GM19240 (cell line): Measurements from ENCODE around the gene TUBB1.
"Not testable (repeated sequence)": the region's sequence is repeated elsewhere in the genome, so short reads cannot be mapped to it uniquely, and the experiment has no call there.

ENCODE experiments used
- DNase-seq: peaks from one replicate; pipeline ENCODE4 v3.0.0; 2011; ENCODE audit warnings: low spot score; ENCODE audit not compliant: insufficient read length

Gene TUBB1

DNA sequence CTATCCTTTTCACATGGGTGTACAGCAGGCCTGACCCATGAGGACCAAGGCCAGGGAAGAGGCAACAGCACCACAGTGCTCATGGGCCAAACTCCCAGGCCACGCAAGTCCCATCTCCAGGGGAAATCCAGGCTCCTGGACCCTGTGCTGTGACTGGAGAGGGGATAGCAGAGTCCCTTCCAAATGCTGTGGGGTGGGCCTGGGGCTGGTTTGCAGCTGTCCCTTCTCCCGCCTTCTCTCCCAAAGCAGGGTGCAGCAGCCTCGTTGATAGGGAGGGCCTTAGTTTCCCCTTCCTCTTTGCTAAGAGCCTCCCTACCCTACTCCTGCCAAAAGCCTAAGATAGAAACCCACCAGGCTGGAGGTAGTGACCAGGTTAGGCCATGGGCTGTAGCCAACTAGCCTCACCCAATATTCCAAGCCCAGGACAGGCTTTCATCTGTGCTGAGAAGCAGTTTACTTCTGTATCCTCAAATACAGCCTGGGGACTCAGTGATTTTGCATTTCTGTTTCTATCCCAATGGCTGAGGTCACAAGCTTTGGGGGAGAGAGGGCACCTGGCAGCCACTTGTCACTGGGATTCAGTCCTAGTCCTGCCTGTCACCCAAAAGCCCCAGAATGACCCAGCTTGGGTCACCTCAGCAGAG is 13.6 kb upstream of the TUBB1 start:
- no peak for DNase-seq

DNA sequence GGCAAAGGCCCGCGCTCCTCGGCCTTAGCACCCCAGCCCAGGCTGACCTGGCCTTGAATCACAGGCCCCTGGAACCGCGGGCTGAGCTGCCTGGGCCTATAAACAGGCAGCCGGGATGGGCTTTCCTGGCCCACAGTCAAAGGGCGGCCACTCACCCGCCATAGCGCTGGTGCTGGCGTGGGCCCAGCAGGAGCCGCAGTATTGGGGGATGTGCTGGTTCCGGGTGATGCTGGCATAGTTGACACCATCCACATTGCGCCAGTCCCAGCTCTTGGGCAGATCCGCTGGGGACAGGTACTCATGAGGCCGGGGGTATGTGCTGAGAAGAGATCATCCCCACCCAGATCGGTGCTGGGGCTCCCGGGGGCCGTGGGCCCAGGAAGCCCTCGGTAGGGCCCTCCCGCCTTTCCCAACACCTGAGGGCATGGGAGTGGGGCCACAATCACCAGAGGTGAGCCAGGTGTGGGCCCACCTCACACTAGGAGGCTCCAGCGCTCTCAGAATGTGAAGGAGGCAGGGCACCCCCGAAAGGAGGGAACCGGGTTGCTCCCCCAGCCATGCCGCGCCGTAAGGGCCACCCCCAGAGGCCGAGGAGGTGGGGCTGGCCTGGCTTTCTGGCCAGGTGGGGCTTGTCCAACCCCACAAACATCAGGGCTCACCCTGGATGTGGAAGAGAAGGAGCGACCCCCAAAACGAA is 12.9 kb upstream of the TUBB1 start:
- DNase-seq: no peak

DNA sequence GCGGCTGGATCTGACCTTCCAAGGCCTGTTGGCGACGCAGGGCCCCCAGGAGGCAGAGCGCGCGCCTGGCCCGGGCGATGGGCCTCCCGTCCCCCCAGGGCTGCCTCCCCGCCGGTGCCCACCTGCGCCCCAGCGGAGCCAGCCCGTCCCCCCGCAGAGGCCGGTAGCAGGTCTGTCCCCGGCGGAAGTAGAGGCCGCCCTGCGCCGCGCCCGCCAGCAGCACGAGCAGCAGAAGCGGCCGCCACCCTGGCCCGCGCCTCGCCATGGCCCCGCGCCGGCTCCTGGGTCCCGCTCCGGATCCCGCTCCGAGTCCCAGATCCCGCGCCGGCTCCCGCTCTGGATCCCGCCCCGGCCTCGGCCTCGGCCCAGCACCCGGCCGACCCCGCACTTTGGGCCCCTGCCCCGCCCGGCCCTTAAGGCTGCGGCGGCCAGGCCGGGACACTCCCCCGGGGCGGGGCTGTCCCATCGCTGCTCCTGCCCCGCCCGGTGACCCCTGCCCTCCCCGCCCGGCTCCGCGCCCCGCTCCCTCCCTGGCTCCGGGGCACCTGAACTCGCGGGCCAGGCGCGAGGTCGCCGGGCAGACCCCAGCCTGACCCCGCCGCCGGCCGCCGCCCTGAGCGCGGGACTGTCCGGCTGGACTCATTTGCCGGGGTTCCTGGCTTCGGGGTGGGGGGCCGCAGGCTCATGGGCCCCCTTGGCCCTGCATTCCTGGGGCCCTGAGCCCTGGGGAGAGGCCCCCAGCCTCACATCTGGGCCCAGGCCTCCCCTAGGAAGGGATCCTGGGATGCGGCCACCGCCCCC is 12.2 kb upstream of the TUBB1 start, which contains the start of gene CTSZ:
Gene CTSZ (minus strand): TSS at position 391 of the 801 bp plus-strand sequence. CDS start 126 bp downstream, at position 265.
- no peak for DNase-seq

DNA sequence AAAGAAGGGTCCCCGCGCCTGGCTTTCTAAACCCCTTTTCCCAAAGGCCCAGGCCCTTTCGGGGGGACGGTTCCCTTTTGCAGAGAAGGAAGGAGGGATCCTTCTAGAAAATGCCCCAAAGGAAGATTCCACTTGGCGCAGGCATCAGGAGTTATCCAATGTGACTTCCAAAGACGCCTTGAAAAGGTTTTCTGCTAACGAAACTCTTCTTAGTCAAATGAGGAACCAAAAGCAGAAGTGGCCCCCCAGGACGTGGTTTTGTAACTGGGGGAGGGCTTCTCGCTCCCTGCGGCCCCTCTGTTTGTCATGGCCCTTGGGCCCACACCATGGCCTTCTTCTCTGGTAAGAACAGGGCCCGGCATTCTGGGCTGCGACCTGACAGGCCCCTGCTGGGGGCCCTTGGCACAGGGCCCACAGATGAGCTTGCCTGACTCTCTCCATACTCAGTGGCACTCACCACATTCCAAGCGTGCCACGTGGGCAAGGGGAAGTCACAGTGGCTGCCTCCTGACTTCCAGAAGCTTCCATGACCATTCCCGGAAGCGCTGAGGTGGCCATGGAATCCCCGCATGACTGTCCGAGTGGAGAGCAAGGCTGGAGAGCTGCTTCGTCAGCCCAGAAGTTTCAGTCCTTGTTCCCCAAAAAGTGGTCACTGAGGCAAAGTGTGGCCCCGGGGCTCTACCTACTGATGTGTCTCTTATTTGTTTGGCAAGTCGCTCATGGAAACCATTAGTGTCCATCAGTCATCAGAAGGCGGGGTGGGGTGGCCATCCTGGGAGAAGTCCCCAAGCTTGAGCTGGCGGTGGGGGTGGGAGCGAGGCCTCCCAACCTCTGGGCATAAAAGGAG is 11.3 kb upstream of the TUBB1 start:
- DNase-seq: peak; percentile 79

DNA sequence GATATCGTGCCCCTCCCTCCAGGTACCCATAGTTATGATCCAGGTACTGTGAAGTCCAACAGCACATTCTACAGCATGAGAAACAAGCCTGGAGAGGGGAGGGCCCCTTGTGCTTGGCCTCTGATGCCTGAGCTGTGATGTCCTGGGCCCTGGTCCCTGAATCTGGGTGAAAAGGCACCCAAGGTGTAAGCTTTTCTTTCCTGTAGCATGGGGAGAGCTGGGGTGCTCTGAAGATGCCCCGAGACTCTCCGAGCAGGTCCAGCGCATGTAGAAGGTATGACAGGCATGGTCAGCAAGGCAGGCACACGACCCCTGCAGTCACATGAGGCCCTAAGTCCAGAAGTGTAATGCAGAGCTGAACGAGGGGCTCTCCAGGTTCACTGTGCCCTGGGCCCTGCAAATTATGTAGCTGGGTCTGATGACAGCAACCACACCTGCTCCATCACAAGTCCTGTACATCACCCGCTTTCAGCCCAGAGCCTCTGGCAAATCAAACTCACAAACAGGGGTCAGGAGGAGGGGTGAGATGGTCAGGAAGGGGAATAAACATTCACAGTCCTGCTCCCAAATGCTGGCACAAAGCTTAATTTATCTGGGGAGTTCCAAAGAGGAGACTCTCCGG is 10.4 kb upstream of the TUBB1 start:
- no peak for DNase-seq

DNA sequence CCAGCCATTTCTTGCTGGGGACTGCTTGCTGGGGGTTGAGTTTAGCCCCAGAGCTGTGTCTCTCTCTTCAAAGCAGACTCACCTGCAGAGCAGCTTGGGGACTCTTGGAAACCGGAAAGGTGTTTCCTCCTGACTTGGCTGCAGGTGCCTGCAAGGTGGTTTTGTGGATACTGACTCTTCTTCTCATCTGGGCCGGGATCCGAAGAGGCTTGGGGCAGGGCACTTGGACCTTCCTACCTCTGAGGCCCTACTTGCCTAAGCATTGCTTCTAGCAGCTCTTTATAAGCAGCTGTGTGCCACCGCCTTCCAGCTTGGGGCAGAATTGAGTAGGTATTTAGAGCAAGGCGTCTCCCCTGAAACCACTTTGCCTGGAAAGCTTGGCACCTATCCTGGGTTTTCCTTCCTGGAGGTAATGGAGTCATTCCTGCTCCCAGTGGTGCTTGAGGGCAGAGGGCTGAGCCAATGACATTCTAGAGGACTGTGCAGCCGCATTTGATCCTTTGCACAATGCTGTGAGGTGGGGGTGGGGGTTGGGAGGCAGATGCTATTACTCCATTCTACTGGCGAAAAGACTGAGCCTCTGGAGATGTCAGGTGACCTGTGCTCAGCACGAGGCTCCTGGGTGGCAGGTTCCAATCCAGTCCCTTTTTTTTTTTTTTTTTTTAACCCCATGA is 8.8 kb upstream of the TUBB1 start:
- DNase-seq: no peak

DNA sequence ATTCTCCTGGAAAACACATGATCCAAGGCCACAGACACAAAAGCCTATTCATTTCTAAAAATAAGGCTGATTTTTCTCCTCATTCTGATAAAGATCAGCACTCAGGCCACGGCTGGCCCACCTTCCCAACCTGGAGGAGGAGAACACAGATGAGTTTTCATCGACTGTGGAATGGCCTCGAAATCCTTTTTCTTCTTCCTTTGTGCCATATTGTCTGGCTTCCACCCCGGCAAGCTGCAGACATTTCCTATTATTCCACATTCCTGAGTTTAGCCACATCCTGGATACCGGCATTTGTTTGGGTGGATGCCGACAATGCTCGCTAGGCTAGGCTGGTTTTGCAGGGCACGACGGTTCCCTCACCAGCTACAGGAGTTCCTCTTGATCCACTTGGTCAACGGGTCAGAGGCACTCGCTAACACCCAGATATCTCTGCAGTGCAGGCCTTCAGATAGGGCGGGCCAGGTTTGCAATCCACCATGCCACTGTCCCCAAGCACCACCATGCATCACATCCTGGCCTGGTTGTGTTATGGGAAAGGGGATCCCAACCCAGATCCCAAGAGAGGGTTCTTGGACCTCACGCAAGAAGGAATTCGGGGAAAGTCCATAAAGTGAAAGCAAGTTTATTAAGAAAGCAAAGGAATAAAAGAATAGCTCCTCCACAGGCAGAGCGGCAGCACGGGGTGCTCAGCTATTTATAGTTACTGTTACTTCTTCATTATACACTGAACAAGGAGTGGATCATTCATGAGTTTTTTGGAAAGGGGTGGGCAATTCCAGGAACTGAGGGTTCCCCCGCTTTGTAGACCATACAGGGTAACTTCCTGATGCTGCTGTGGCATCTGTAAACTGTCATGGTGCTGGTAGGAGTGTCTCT is 8.0 kb upstream of the TUBB1 start:
- no peak for DNase-seq

GRCh38 chr20:59011874-59012157 is 7.4 kb upstream of the TUBB1 start:
- DNase-seq: not testable (repeated sequence)

DNA sequence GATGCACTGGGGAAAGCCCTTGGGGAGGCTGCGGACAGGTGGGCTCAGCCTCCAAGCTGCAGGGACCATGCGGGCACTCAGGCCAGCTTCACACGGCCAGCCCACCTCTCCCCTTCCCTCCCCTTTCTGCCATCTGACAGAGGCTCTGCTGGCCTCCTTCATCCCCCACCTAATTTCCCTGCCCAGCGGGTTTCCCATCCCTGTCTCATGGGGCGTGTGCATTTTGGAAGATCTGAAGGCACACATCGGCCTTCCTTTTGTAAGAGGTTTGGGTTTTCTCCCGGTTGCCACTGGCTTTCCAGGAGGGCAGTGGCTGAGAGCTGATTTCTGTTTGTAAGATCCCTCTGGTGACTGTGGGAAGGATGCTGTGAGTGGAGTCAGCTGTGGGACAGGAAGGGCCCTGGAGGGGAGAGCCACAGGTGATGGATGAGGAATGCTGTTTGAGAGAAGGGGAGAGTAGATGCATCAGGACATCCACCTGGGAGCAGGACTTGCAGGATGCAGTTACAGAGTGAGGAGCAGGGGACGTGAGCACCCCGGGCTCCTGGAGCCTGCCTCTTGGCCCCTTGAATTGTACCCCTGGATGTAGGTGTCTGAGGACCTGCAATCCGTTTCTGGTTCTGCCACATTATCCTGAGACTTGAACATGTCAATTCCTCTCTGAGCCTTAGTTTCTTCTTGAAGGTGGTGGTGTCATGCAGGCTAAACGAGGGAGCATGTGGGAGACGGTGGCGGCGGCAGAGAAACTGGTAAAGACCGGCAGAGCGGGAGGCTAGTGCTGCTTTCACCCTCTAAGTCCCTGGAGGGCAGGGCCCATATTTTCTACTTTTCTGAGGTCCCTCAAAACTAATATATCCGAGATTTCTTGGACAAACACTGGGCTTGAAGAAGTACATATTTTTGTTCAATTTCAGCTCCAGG is 5.9 kb upstream of the TUBB1 start:
- DNase-seq: no peak

- DNase-seq: no peak
These were observed 5.1 kb upstream of the TUBB1 start for GRCh38 chr20:59013959-59014608.

DNA sequence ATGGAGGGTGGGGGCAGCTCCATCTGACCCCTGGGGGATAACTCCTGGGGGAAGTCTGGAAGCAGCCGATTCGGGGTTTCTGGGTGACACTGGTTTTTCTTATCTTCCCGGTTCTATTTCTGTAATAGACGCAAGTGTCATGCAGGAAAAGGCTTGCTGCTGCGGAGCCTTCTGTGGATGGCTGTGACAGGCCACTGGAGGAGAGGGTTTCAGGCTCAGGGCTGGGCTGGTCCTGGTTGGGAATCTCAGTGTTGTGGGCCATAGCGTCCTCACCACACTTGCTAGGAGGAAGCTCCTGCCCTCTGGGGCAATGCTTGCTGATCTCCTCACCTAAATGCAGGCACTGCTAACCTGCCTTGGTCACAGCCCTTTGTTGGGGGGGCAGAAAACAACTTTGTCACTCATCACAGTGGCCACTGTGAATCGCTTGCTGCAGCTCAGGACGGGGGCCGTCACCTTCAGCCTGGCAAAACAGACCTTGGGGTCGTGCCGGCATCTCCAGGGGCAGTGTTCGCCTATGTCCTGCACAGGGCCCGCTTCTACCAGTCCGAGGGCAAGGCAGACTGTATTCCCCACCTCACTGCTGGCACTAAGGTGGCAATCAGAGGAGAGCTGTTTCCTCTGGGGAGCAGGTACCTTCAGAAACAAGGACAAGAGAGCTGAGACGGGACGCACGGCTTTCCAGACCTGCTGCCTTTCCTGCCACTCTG is 4.4 kb upstream of the TUBB1 start:
- no peak for DNase-seq

GRCh38 chr20:59015411-59015810 is 3.8 kb upstream of the TUBB1 start:
- no peak for DNase-seq

GRCh38 chr20:59015812-59016711 is 3.2 kb upstream of the TUBB1 start:
- no peak for DNase-seq

- no peak for DNase-seq
These were observed 2.3 kb upstream of the TUBB1 start for GRCh38 chr20:59016795-59017492.

DNA sequence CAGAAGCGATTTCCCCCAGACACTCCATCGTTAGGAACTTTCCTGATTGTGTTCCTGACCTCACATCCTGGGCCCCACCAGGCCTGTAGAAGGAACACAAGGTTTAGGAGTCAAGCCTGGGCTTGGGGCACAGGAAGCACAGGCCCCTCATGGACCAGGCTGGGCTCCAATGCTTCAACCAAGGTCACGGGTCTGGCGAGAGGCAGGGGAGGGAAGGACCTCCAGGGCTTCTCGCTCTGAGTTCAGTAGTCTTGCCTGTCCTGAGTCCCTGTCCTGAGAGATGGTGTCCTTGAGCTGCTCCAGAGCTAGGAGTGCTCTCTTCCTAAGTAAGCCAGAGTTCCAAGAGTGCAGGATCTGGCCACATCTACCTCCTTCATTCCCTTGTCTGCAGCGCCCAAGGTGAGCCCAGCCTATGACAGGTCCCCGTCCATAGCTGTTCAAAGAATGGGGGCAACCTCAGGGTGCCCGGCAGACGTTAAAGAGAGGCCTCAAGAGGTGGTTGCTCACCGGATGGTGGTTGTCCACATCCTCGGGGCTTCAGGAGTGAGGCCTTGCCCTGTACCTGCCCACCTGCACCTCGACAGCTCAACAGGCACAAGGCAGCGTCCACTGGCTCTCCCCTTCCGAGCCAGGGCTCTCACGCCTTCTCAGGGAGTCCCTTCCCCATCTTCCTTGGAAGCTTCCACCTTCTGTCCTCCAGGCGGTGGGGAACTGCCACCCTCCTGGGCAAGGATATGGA is 1.6 kb upstream of the TUBB1 start:
- DNase-seq: no peak
